Mammary epithelial cell (primary cell): Measurements from ENCODE around the gene SRI.

Experiments
- EZH2 ChIP-seq: IDR thresholded peaks from 2 replicates; pipeline ENCODE4 v1.6.1; 2012; ENCODE audit warnings: low read length, inconsistent platforms, borderline replicate concordance
- TF ChIP-seq, protein P1 (sequence below), 2 donors: IDR thresholded peaks in 1 of 2; conservative IDR thresholded peaks in 1 of 2; 2 replicates each; pipeline ENCODE4 v1.5.1; 2011 to 2012; ENCODE audit warnings: inconsistent platforms in 2 of 2, low read length in 2 of 2, mild to moderate bottlenecking in 2 of 2, control low read depth in 1 of 2, low read depth in 1 of 2; ENCODE audit not compliant: insufficient read depth in 1 of 2; ENCODE audit errors: extremely low read depth in 1 of 2

DNA sequence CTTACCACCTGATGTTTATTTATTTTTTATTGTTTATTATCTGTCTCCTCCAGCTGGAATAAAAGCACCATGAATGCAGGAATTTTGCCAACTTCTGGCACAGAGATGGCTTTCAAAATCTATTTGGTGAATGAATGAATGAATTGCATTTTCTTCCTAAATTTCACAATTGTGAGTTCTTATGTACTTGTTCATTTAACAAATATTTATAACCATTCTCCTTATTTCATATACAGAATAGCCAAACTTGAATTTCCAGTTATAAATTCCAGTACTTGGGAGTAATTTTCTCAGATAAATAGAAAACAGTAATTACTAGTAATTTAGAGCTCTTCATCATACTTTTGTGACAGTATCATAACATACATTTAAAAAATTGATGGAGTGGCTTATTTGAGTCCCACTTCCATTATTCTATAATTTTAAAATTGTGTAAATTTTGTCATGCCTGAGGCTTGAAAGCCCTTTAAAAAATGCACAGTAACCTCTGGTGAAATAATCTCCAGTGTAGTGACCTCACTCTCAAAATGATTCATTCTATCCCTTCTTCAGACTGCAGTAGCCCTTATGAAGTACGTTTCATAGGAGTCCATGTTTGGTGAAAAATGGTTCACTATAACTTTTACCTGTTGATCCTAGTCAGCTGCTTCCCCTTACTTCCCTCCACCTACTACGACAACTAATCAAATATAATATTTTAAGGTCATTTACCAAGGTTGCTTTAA is 40.0 kb upstream of the SRI start:
- TF ChIP-seq, protein P1, sequence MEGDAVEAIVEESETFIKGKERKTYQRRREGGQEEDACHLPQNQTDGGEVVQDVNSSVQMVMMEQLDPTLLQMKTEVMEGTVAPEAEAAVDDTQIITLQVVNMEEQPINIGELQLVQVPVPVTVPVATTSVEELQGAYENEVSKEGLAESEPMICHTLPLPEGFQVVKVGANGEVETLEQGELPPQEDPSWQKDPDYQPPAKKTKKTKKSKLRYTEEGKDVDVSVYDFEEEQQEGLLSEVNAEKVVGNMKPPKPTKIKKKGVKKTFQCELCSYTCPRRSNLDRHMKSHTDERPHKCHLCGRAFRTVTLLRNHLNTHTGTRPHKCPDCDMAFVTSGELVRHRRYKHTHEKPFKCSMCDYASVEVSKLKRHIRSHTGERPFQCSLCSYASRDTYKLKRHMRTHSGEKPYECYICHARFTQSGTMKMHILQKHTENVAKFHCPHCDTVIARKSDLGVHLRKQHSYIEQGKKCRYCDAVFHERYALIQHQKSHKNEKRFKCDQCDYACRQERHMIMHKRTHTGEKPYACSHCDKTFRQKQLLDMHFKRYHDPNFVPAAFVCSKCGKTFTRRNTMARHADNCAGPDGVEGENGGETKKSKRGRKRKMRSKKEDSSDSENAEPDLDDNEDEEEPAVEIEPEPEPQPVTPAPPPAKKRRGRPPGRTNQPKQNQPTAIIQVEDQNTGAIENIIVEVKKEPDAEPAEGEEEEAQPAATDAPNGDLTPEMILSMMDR (conservative IDR thresholded peaks at IDR 0.05 in 1 of 2, IDR thresholded peaks at IDR 0.05 in 1 of 2; ENCODE audit: extremely low read depth in 1 of 2, insufficient read depth in 1 of 2, low read depth in 1 of 2, low read length in 2 of 2), result no peak
- TF ChIP-seq EZH2, result no peak
